Stimulated activated CD8-positive, alpha-beta memory T cell treated with anti-CD3 and anti-CD28 coated beads, Interleukin-15, amount 100 ng/mL, for 4 hours (primary cell): Measurements from ENCODE around the gene SLC6A13.
"Not testable (repeated sequence)": the region's sequence is repeated elsewhere in the genome, so short reads cannot be mapped to it uniquely, and the experiment has no call there.

ENCODE experiments used
- DNase-seq, 2 donors: peaks; one replicate each; pipeline ENCODE4 v3.0.0-alpha.2; 2020; ENCODE audit warnings: low read depth in 2 of 2

Gene SLC6A13

GRCh38 chr12:264269-264668 lies 1.6 kb upstream of the SLC6A13 start:
- DNase-seq, result no peak

GRCh38 chr12:263574-263973 lies 938 bp upstream of the SLC6A13 start:
- DNase-seq, result no peak

GRCh38 chr12:262113-262512 lies 523 bp downstream of the SLC6A13 start:
- DNase-seq, result no peak

GRCh38 chr12:257521-258321 lies 4.9 kb downstream of the SLC6A13 start:
- no peak for DNase-seq

- no peak for DNase-seq
Measured at GRCh38 chr12:256958-257357, 5.7 kb downstream of the SLC6A13 start.

- no peak for DNase-seq
Measured at GRCh38 chr12:256225-256624, 6.4 kb downstream of the SLC6A13 start.

- no peak for DNase-seq
Measured at GRCh38 chr12:254912-255311, 7.7 kb downstream of the SLC6A13 start.

GRCh38 chr12:254039-254438 lies 8.6 kb downstream of the SLC6A13 start:
- no peak for DNase-seq

GRCh38 chr12:253116-253831 lies 9.4 kb downstream of the SLC6A13 start:
- DNase-seq, result no peak

- DNase-seq, result no peak
Measured at GRCh38 chr12:252636-253035, 10.0 kb downstream of the SLC6A13 start.

- no peak for DNase-seq
Measured at GRCh38 chr12:247271-247670, 15.4 kb downstream of the SLC6A13 start.

- no peak for DNase-seq
Measured at GRCh38 chr12:243381-243780, 19.3 kb downstream of the SLC6A13 start.

- DNase-seq, result no peak
Measured at GRCh38 chr12:242496-242895, 20.1 kb downstream of the SLC6A13 start.

GRCh38 chr12:241266-241665 lies 21.4 kb downstream of the SLC6A13 start:
- DNase-seq, result no peak

GRCh38 chr12:240566-240965 lies 22.1 kb downstream of the SLC6A13 start:
- DNase-seq, result no peak

- no peak for DNase-seq
Measured at GRCh38 chr12:238736-239398, 23.8 kb downstream of the SLC6A13 start.

GRCh38 chr12:238116-238515 lies 24.5 kb downstream of the SLC6A13 start:
- DNase-seq, result no peak

GRCh38 chr12:237026-237815 lies 25.4 kb downstream of the SLC6A13 start:
- no peak for DNase-seq

- DNase-seq, result no peak
Measured at GRCh38 chr12:236445-236844, 26.2 kb downstream of the SLC6A13 start.

- not testable (repeated sequence) for DNase-seq
Measured at GRCh38 chr12:235967-236366, 26.7 kb downstream of the SLC6A13 start.

- DNase-seq, result no peak
Measured at GRCh38 chr12:234891-235415, 27.7 kb downstream of the SLC6A13 start.

GRCh38 chr12:234019-234418 lies 28.6 kb downstream of the SLC6A13 start:
- no peak for DNase-seq
